HL-60 (cell line): ENCODE data around the gene TNFSF15.
A peak's percentile ranks its signal among the peaks of the same experiment; 100 is the strongest.

Experiments
- DNase-seq, 2 experiments: peaks; one replicate each; pipeline ENCODE4 v3.0.0-alpha.2; 2010 to 2020; ENCODE audit warnings: low read depth in 1 of 2, low spot score in 1 of 2
- H3K27ac ChIP-seq: fragments of 250-450 bp; sonication (Bioruptor Pico); replicated peaks from 2 replicates; pipeline ENCODE4 v1.5.1; 2020; ENCODE audit warnings: mild to moderate bottlenecking, moderate library complexity
- H3K27me3 ChIP-seq: fragments of 250-450 bp; sonication (Bioruptor Pico); 2 replicates; pipeline ENCODE4 v1.5.1; 2021; ENCODE audit warnings: mild to moderate bottlenecking, moderate library complexity; ENCODE audit not compliant: insufficient read depth, poor library complexity, severe bottlenecking
- H3K4me3 ChIP-seq: replicated peaks from 2 replicates; pipeline ENCODE4 v1.5.1; 2011; ENCODE audit warnings: mild to moderate bottlenecking, control low read depth, low read length; ENCODE audit not compliant: insufficient read depth
- CTCF ChIP-seq: IDR thresholded peaks from one replicate; pipeline ENCODE4 v1.5.1; 2011; ENCODE audit warnings: low read length, control low read depth, inconsistent platforms; ENCODE audit not compliant: insufficient read depth
- GABPA ChIP-seq: IDR thresholded peaks from 2 replicates; pipeline ENCODE4 v1.6.1; 2012; ENCODE audit warnings: low read depth
- POLR2AphosphoS5 ChIP-seq: IDR thresholded peaks from 2 replicates; pipeline ENCODE4 v1.6.1; 2012; ENCODE audit warnings: low read depth
- REST ChIP-seq: IDR thresholded peaks from 2 replicates; pipeline ENCODE4 v1.6.1; 2012; ENCODE audit warnings: low read depth; ENCODE audit not compliant: insufficient replicate concordance
- SPI1 ChIP-seq: IDR thresholded peaks from 2 replicates; pipeline ENCODE4 v1.6.1; 2012; ENCODE audit warnings: low read depth, mild to moderate bottlenecking, borderline replicate concordance
- long read RNA-seq: library from polyadenylated mRNA; unstranded; transcript quantifications from one replicate; pipeline ENCODE4 v2.0.0, GENCODE V29; 2020

Gene TNFSF15
- long read RNA-seq: 0 reads

DNA sequence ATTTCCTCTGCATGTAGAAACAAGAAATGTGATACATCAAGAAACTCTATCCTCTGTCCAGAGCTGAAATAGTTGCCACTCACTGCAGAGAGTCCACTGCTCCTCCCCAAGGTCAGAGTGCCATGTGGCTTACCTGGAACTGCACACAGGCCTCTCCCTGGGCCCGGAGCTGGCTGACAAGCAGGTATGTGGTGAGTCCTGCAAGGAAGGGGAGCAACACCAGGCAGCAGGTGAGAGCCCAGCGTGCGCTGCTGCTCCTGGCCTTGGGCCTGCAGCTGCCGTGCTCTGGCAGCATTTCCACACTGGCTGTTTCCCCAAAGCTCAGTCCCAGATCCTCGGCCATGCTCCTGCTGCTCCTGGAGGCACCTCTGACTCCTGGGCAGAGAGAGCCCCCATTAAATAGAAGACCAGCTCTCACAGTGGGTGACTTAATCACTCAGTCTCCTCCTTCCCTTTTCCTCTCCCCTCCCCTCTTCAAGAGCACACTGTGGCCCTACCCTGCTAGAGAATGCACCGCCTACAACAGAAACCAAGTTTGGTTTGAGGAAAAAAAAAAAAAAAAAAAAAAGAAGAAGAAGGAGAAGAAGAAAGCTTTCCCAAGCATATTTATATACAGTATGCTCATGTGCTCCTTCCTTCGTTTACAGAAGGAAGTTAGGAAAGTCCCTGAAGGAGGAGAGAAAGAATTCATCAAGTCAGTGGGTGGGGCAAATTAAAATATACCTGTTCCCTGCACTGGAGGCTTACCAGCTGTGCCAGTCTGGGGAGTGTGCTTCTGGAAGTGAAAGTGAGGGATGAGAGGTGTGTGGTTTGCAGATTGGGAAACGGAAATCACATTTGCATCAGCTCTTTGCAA lies at the start of gene TNFSF15:
TSS of gene TNFSF15 (minus strand) at position 370 of the 856 bp plus-strand sequence. CDS start at position 343, 27 bp downstream.
- TF ChIP-seq GABPA: no peak
- TF ChIP-seq REST: no peak
- no peak for TF ChIP-seq CTCF
- TF ChIP-seq SPI1: no peak
- no peak for TF ChIP-seq POLR2AphosphoS5
- Histone ChIP-seq H3K27me3 (no peaks in the 10 kb centered on the region), H3K27ac (no peak within 1 kb of the TSS), H3K4me3 (no peak within 1 kb of the TSS; the same call in 1 of the 2 replicates)
- peak; percentile 5 to 42 for DNase-seq

DNA sequence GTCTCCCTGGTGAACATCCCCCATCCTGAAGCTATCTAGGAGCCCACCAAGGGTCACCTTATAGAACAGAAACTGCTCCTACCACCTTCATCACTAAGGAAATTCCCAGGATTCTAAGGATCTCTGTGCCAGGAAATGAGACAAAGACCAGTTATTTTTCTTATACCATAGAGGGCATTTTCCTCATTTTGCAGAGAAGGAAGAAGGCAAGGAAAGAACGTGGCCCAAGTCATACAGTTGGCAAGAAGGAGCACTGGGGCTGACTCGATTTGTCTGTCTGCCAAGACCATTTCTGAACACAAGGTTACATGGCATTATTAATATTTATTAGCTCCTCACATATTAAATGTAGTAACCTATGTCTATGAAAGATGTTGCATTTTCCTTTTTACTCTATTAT lies 49.6 kb upstream of the TNFSF15 start:
- no peak overlapping the region for H3K27ac ChIP-seq
- H3K4me3 ChIP-seq: no peak overlapping the region
- no peak for DNase-seq
- H3K27me3 ChIP-seq: no peaks in the 10 kb centered on the region
- TF ChIP-seq CTCF (no peak), POLR2AphosphoS5 (no peak)

DNA sequence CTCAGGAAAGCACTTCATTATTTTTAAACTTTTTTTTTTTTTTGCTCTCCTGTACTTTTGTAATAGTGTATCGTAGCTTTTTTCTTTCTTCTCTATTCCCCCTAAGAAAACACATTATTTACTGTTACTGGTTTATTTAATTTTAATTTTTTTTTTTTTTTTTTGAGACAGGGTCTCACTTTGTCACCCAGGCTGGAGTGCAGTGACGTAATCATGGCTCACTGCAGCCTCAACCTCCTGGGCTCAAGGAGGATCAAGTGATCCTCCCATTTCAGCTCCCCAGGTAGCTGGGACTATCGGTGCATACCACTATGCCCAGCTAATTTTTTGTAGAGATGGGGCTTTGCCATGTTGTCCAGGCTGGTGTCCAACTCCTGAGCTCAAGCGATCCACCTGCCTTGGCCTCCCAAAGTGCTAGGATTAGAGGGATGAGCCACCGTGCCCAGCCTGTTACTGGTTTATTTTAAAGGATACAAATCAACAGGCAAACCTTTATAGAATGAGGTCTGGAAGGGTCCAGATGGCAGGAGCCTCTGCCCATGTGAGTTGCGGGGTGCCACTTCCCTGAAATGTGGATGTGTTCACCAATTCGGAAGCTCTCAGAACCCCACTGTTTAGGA lies 49.0 kb upstream of the TNFSF15 start:
- no peak overlapping the region for H3K27ac ChIP-seq
- TF ChIP-seq SPI1: no peak
- TF ChIP-seq POLR2AphosphoS5: no peak
- TF ChIP-seq REST: no peak
- TF ChIP-seq CTCF: no peak
- no peak for TF ChIP-seq GABPA
- no peak for DNase-seq
- H3K27me3 ChIP-seq: no peaks in the 10 kb centered on the region
- no peak overlapping the region for H3K4me3 ChIP-seq
